Kidney (tissue), 14 donors: ENCODE data around the gene FGR. TPM values are rescaled to one million over a fixed set of nuclear protein-coding genes. Genes with fewer than 3 reads are reported as not detected.

Experiments
- DNase-seq, 5 donors: peaks; one replicate each; pipeline ENCODE4 v3.0.0-alpha.2; 2013 to 2020
- FAIRE-seq: peaks from 2 replicates; lab custom pipeline; 2012; peaks lifted over from hg19 to GRCh38; lab: Jason Lieb, UNC
- H3K27ac ChIP-seq, 2 donors: one replicate each; pipeline ENCODE4 v1.7.0; 2013; ENCODE audit warnings: low read depth in 2 of 2, low read length in 2 of 2, inconsistent platforms in 1 of 2
- H3K27me3 ChIP-seq: one replicate; pipeline ENCODE4 v1.7.1; 2013; ENCODE audit warnings: low read length, inconsistent platforms; ENCODE audit not compliant: control insufficient read depth, insufficient read depth
- H3K36me3 ChIP-seq, 3 donors: one replicate each; pipeline versions ENCODE4 v1.7.0 to v1.7.1; 2013; ENCODE audit warnings: low read length in 3 of 3, control low read depth in 1 of 3, inconsistent platforms in 1 of 3; ENCODE audit not compliant: insufficient read depth in 3 of 3, control insufficient read depth in 2 of 3
- H3K4me1 ChIP-seq, 3 donors: one replicate each; pipeline versions ENCODE4 v1.7.0 to v1.7.1; 2013; ENCODE audit warnings: low read length in 3 of 3, inconsistent platforms in 1 of 3, low read depth in 1 of 3; ENCODE audit not compliant: control insufficient read depth in 2 of 3, insufficient read depth in 2 of 3
- H3K4me3 ChIP-seq, 3 donors: one replicate each; pipeline versions ENCODE4 v1.7.0 to v1.8.1; 2013; ENCODE audit warnings: low read length in 3 of 3, control low read depth in 1 of 3, inconsistent platforms in 1 of 3
- H3K9ac ChIP-seq, 3 donors: one replicate each; pipeline versions ENCODE4 v1.7.0 to v1.7.1; 2013; ENCODE audit warnings: low read length in 3 of 3, control low read depth in 1 of 3, inconsistent platforms in 1 of 3
- H3K9me3 ChIP-seq, 3 donors: one replicate each; pipeline versions ENCODE4 v1.7.0 to v1.7.1; 2013; ENCODE audit warnings: low read length in 3 of 3, control low read depth in 1 of 3, inconsistent platforms in 1 of 3; ENCODE audit not compliant: control insufficient read depth in 2 of 3, insufficient read depth in 1 of 3
- CTCF ChIP-seq: IDR thresholded peaks from 3 replicates; pipeline ENCODE4 v1.5.1; 2012; ENCODE audit warnings: mild to moderate bottlenecking, moderate library complexity, borderline replicate concordance; ENCODE audit not compliant: insufficient read depth; ENCODE audit errors: extremely low read depth
- intact Hi-C: fragments of 100-400 bp; cut with DNase I; formaldehyde crosslinking; loops from one replicate; pipeline ENCODE4 v1.11.1; 2022
- polyA plus RNA-seq: library from polyadenylated mRNA; stranded (reverse); fragments of 350-450 nt; fragmentation: Illumina TruSeq; extraction: RNeasy Lipid Tissue Mini Kit (QIAGEN cat#74804); gene quantifications from one replicate; pipeline ENCODE4 v1.2.3, GENCODE V29; 2014; ENCODE audit warnings: low read depth, low replicate concordance; ENCODE audit not compliant: insufficient read depth
- total RNA-seq: library from RNA; stranded (reverse); fragmentation: NEBNext Ultra II Directional; extraction: Animal tissue kit (Norgen Biotek cat#: 25700); gene quantifications from one replicate; pipeline ENCODE4 v1.2.1, GENCODE V29; 2021
- donor health status: control.
- donor health status: control.
- donor health status: control.
- donor health status: control.
- donor health status: control.
- donor health status: DM: yes; HTN: yes; CAD: no.
- donor health status: Normal renal cell carcinoma (clear cell type).

Gene FGR
- total and polyA plus RNA-seq, 2 donors from 2014 or later = 2.5 to 23.3 TPM

GRCh38 chr1:27598902-27599528 lies 36.0 kb downstream of the FGR start:
- FAIRE-seq (no peak), DNase-seq (peak; percentile 58 to 88 (median 79))
- H3K9ac ChIP-seq = peak overlapping the region in 2 of 3 donors; percentile 39 to 62
- H3K4me3 ChIP-seq = no peak overlapping the region
- no peaks in the 10 kb centered on the region for H3K27me3 ChIP-seq
- H3K4me1 ChIP-seq = peaks cover 7 to 55% (median 26%) of the 10 kb centered on the region in 3 donors
- no peaks in the 10 kb centered on the region for H3K9me3 ChIP-seq
- intact Hi-C loops = no loop called here
- peak overlapping the region; percentile 63 to 74 for H3K27ac ChIP-seq
- TF ChIP-seq CTCF = no peak
- H3K36me3 ChIP-seq = peaks cover 0 to 6% (median 0%) of the 10 kb centered on the region in 3 donors

- peak overlapping the region in 1 of 3 donors; percentile 62 for H3K9ac ChIP-seq
- H3K4me1 ChIP-seq = peaks cover 7 to 62% (median 26%) of the 10 kb centered on the region in 3 donors
- no peak for TF ChIP-seq CTCF
- no peaks in the 10 kb centered on the region for H3K27me3 ChIP-seq
- no peak for FAIRE-seq
- H3K36me3 ChIP-seq = peaks cover 0 to 6% (median 0%) of the 10 kb centered on the region in 3 donors
- no peaks in the 10 kb centered on the region for H3K9me3 ChIP-seq
- peak overlapping the region in 1 of 2 donors; percentile 55 for H3K27ac ChIP-seq
- intact Hi-C loops = no loop called here
- no peak overlapping the region for H3K4me3 ChIP-seq
- DNase-seq = peak in 3 of 5 donors; percentile 59 to 91 (median 67)
Measured at GRCh38 chr1:27598295-27598687, 36.7 kb downstream of the FGR start.

- peaks cover 0 to 6% (median 0%) of the 10 kb centered on the region in 3 donors for H3K36me3 ChIP-seq
- H3K27ac ChIP-seq = no peak overlapping the region
- H3K9me3 ChIP-seq = no peaks in the 10 kb centered on the region
- no peak for FAIRE-seq
- H3K4me1 ChIP-seq = peaks cover 7 to 64% (median 26%) of the 10 kb centered on the region in 3 donors
- intact Hi-C loops = no loop called here
- H3K4me3 ChIP-seq = no peak overlapping the region
- peak in 2 of 5 donors; percentile 37 to 50 for DNase-seq
- H3K27me3 ChIP-seq = no peaks in the 10 kb centered on the region
- no peak for TF ChIP-seq CTCF
- H3K9ac ChIP-seq = peak overlapping the region in 1 of 3 donors; percentile 40
Measured at GRCh38 chr1:27597516-27598294, 37.3 kb downstream of the FGR start.
